Adrenal gland (tissue), 12 donors: ENCODE measurements around the gene EPHB6. TPM values are rescaled to one million over a fixed set of nuclear protein-coding genes. Genes with fewer than 3 reads are reported as not detected.
A peak's percentile ranks its signal among the peaks of the same experiment; 100 is the strongest.

Experiments
- DNase-seq, 7 donors: peaks; one replicate each; pipeline ENCODE4 v3.0.0-alpha.2; 2019 to 2020
- H3K27ac ChIP-seq, 5 donors: fragments of 200-600 bp; sonication (generic) in 4 of 5; 1 replicate in 3 of 5; 2 replicates in 2 of 5; pipeline versions ENCODE4 v1.5.1 to v1.8.0; 2016 to 2020; ENCODE audit warnings: mild to moderate bottlenecking in 1 of 5
- H3K27me3 ChIP-seq: fragments of 200-600 bp; 2 replicates; pipeline ENCODE4 v1.8.0; 2021
- H3K36me3 ChIP-seq, 2 donors: fragments of 200-600 bp; replicated peaks in 1 of 2; 1 replicate in 1 of 2; 2 replicates in 1 of 2; pipeline versions ENCODE4 v1.5.1 to v1.8.0; 2018 to 2022
- H3K4me1 ChIP-seq, 2 donors: fragments of 200-600 bp; replicated peaks in 1 of 2; 1 replicate in 1 of 2; 2 replicates in 1 of 2; pipeline versions ENCODE4 v1.5.1 to v1.8.0; 2018 to 2021
- H3K4me3 ChIP-seq, 4 donors: fragments of 200-600 bp; sonication (generic) in 3 of 4; one replicate each; pipeline ENCODE4 v1.5.1; 2016 to 2018
- H3K9me3 ChIP-seq, 3 donors: fragments of 200-600 bp; sonication (generic) in 1 of 3; replicated peaks in 1 of 3; 1 replicate in 2 of 3; 2 replicates in 1 of 3; pipeline versions ENCODE4 v1.5.1 to v1.8.0; 2016 to 2021
- CTCF ChIP-seq, 6 experiments: fragments of 450-650 bp in 4 of 6; fragments of 200-600 bp in 2 of 6; sonication (generic) in 1 of 6; IDR thresholded peaks; 1 replicate in 5 of 6; 2 replicates in 1 of 6; pipeline versions ENCODE4 v1.5.1 to v1.8.0; 2016 to 2021; ENCODE audit warnings: antibody characterized with exemption in 6 of 6, mild to moderate bottlenecking in 2 of 6, moderate library complexity in 1 of 6
- POLR2A ChIP-seq, 2 donors: fragments of 450-650 bp; IDR thresholded peaks; one replicate each; pipeline ENCODE4 v1.6.1; 2017; ENCODE audit warnings: antibody characterized with exemption in 2 of 2, mild to moderate bottlenecking in 2 of 2, moderate library complexity in 1 of 2
- WGBS, 4 donors: extraction: QIAGEN DNeasy Blood & Tissue Kit in 2 of 4; methylation state at CpG; one replicate each; pipeline versions ENCODE4 v1.1.5 to v1.1.7; 2013 to 2017; 5-methylcytosine and 5-hydroxymethylcytosine counted together
- intact Hi-C, 2 donors: fragments of 100-400 bp; cut with DNase I; formaldehyde crosslinking; loops; one replicate each; pipeline versions ENCODE4 v1.14.1 to v1.15.0; 2022 to 2023
- polyA plus RNA-seq, 3 donors: library from polyadenylated mRNA; stranded (reverse); fragments of 200-250 nt in 2 of 3; fragments of 350-450 nt in 1 of 3; fragmentation: Illumina TruSeq in 1 of 3; extraction: RNeasy Lipid Tissue Mini Kit (QIAGEN cat#74804) in 1 of 3; gene quantifications; one replicate each; pipeline ENCODE4 v1.2.3, GENCODE V29; 2013 to 2014
- total RNA-seq, 9 donors: library from RNA; depleted of rRNA in 4 of 9; stranded (reverse); fragments of >200 nt in 4 of 9; fragments of 120-200 nt in 1 of 9; fragmentation: NEBNext Ultra II Directional in 1 of 9; extraction: Animal tissue kit (Norgen Biotek cat#: 25700) in 1 of 9; gene quantifications; one replicate each; pipeline versions ENCODE4 v1.1.0 to v1.2.4, GENCODE V29; 2013 to 2023
- donor health status: healthy with polysubstance abuse.
- donor health status: Bipolar disorder and iron deficiency.
- donor health status: DM: yes; HTN: yes; CAD: no.
- donor health status: DM: no; HTN: no; CAD: no.
- donor health status: DM: no; HTN: no; CAD: no.
- donor health status: DM: yes; HTN: yes; CAD: no.

EPHB6 gene
- total and polyA plus RNA-seq, 12 donors: 0.78 to 17.2 (median 3.7) TPM

- H3K36me3 ChIP-seq: no peaks in the 10 kb centered on the region
- no peak overlapping the region for H3K27ac ChIP-seq
- peak in 2 of 7 donors; percentile 9 to 43 for DNase-seq
- no peaks in the 10 kb centered on the region for H3K27me3 ChIP-seq
- intact Hi-C loops: no loop called here
- TF ChIP-seq CTCF (IDR thresholded peaks at IDR 0.05) (no peak), POLR2A (IDR thresholded peaks at IDR 0.05) (no peak)
- 60 to 66% (median 63%) methylated on average over 11 to 12 of the region's 12 CpGs for WGBS, 4 donors
- H3K4me1 ChIP-seq: no peaks in the 10 kb centered on the region
- H3K9me3 ChIP-seq: no peaks in the 10 kb centered on the region
- no peak overlapping the region for H3K4me3 ChIP-seq
Observed at GRCh38 chr7:142894112-142894984, 39.5 kb downstream of the EPHB6 start.

- no peaks in the 10 kb centered on the region for H3K9me3 ChIP-seq
- H3K27ac ChIP-seq: no peak overlapping the region
- 56 to 67% (median 61%) methylated on average over 6 of the region's 6 CpGs for WGBS, 4 donors
- H3K27me3 ChIP-seq: no peaks in the 10 kb centered on the region
- no peaks in the 10 kb centered on the region for H3K4me1 ChIP-seq
- H3K36me3 ChIP-seq: no peaks in the 10 kb centered on the region
- no peak overlapping the region for H3K4me3 ChIP-seq
- TF ChIP-seq CTCF (IDR thresholded peaks at IDR 0.05): no peak
- no peak for TF ChIP-seq POLR2A (IDR thresholded peaks at IDR 0.05)
- intact Hi-C loops: no loop called here
- DNase-seq: peak in 2 of 7 donors; percentile 2 to 27
Observed at GRCh38 chr7:142894985-142895593, 40.2 kb downstream of the EPHB6 start.

GRCh38 chr7:142896151-142896550 lies 41.3 kb downstream of the EPHB6 start:
- Histone ChIP-seq H3K4me3 (no peak overlapping the region), H3K27ac (no peak overlapping the region), H3K4me1 (no peaks in the 10 kb centered on the region), H3K27me3 (no peaks in the 10 kb centered on the region), H3K36me3 (no peaks in the 10 kb centered on the region), H3K9me3 (no peaks in the 10 kb centered on the region)
- intact Hi-C loops: no loop called here
- TF ChIP-seq CTCF (IDR thresholded peaks at IDR 0.05) (no peak), POLR2A (IDR thresholded peaks at IDR 0.05) (no peak)
- 74 to 87% (median 80%) methylated on average over 3 of the region's 3 CpGs for WGBS, 4 donors
- peak in 1 of 7 donors; percentile 4 for DNase-seq

- intact Hi-C loops: no loop called here
- Histone ChIP-seq H3K36me3 (no peaks in the 10 kb centered on the region), H3K4me1 (no peaks in the 10 kb centered on the region), H3K27ac (no peak overlapping the region), H3K9me3 (no peaks in the 10 kb centered on the region), H3K27me3 (no peaks in the 10 kb centered on the region), H3K4me3 (no peak overlapping the region)
- peak in 1 of 7 donors; percentile 2 for DNase-seq
- TF ChIP-seq POLR2A (IDR thresholded peaks at IDR 0.05) (no peak), CTCF (IDR thresholded peaks at IDR 0.05) (no peak)
- WGBS, 4 donors: 75 to 83% (median 78%) methylated on average over 3 of the region's 3 CpGs
Observed at GRCh38 chr7:142896741-142897379, 42.0 kb downstream of the EPHB6 start.
